CD14-positive monocyte (primary cell): ENCODE data around the gene POLR3A. TPM values are rescaled to one million over a fixed set of nuclear protein-coding genes. Genes with fewer than 3 reads are reported as not detected.

Source experiments
- DNase-seq, 3 donors: peaks; one replicate each; pipeline ENCODE4 v3.0.0-alpha.2; 2011 to 2022
- H2AFZ ChIP-seq: 2 replicates; pipeline ENCODE4 v1.6.0; 2012; ENCODE audit warnings: mild to moderate bottlenecking, low read depth, low read length, inconsistent platforms; ENCODE audit not compliant: insufficient read depth, poor library complexity, severe bottlenecking
- H3K27ac ChIP-seq, 2 donors: 1 replicate in 1 of 2; 2 replicates in 1 of 2; pipeline ENCODE4 v1.5.1; 2012 to 2013; ENCODE audit warnings: low read length in 2 of 2, control low read depth in 1 of 2, inconsistent platforms in 1 of 2, low read depth in 1 of 2, mild to moderate bottlenecking in 1 of 2
- H3K27me3 ChIP-seq, 2 donors: one replicate each; pipeline versions ENCODE4 v1.6.0 to v1.6.1; 2011 to 2013; ENCODE audit warnings: low read length in 2 of 2; ENCODE audit not compliant: control insufficient read depth in 2 of 2, insufficient read depth in 2 of 2
- H3K36me3 ChIP-seq, 2 donors: replicated peaks in 1 of 2; 1 replicate in 1 of 2; 2 replicates in 1 of 2; pipeline versions ENCODE4 v1.5.1 to v1.6.1; 2012 to 2013; ENCODE audit warnings: low read length in 2 of 2, control low read depth in 1 of 2, inconsistent platforms in 1 of 2, mild to moderate bottlenecking in 1 of 2; ENCODE audit not compliant: insufficient read depth in 2 of 2, control insufficient read depth in 1 of 2
- H3K4me1 ChIP-seq, 2 donors: 1 replicate in 1 of 2; 2 replicates in 1 of 2; pipeline versions ENCODE4 v1.5.1 to v1.6.1; 2012 to 2013; ENCODE audit warnings: low read length in 2 of 2, control low read depth in 1 of 2, inconsistent platforms in 1 of 2, mild to moderate bottlenecking in 1 of 2, moderate library complexity in 1 of 2; ENCODE audit not compliant: insufficient read depth in 2 of 2, control insufficient read depth in 1 of 2
- H3K4me2 ChIP-seq: replicated peaks from 2 replicates; pipeline ENCODE3; 2012; ENCODE audit warnings: low read length, moderate library complexity, mild to moderate bottlenecking; ENCODE audit not compliant: poor library complexity, severe bottlenecking; ENCODE audit errors: extremely low read depth
- H3K4me3 ChIP-seq, 3 experiments: fragments of 200-600 bp in 1 of 3; sonication (generic) in 1 of 3; replicated peaks in 1 of 3; 1 replicate in 2 of 3; 2 replicates in 1 of 3; pipeline ENCODE4 v1.5.1; 2011 to 2013; ENCODE audit warnings: low read length in 3 of 3, mild to moderate bottlenecking in 3 of 3, control low read depth in 2 of 3, low read depth in 2 of 3, inconsistent platforms in 1 of 3, moderate library complexity in 1 of 3
- H3K79me2 ChIP-seq: 2 replicates; pipeline ENCODE4 v1.6.0; 2012; ENCODE audit warnings: mild to moderate bottlenecking, control low read depth, inconsistent platforms, low read length, moderate library complexity; ENCODE audit not compliant: insufficient read depth
- H3K9ac ChIP-seq: 2 replicates; pipeline ENCODE4 v1.6.0; 2017; ENCODE audit warnings: low read length, mild to moderate bottlenecking; ENCODE audit not compliant: insufficient read depth, poor library complexity, severe bottlenecking
- H3K9me3 ChIP-seq, 2 donors: replicated peaks in 1 of 2; 1 replicate in 1 of 2; 2 replicates in 1 of 2; pipeline versions ENCODE4 v1.5.1 to v1.6.1; 2012 to 2013; ENCODE audit warnings: low read length in 2 of 2, control low read depth in 1 of 2; ENCODE audit not compliant: control insufficient read depth in 1 of 2, insufficient read depth in 1 of 2
- H4K20me1 ChIP-seq: 2 replicates; pipeline ENCODE4 v1.6.0; 2012; ENCODE audit warnings: mild to moderate bottlenecking, low read length, control low read depth, moderate library complexity; ENCODE audit not compliant: insufficient read depth
- H3K27ac Mint-ChIP-seq, 7 donors: one replicate each; pipeline ENCODE4 v1.8.0; 2020; ENCODE audit warnings: mild to moderate bottlenecking in 7 of 7, mixed read lengths in 7 of 7, moderate library complexity in 6 of 7, inconsistent platforms in 2 of 7
- H3K27me3 Mint-ChIP-seq, 3 donors: one replicate each; pipeline ENCODE4 v1.8.0; 2021 to 2022; ENCODE audit warnings: low read depth in 3 of 3, mild to moderate bottlenecking in 3 of 3, mixed read lengths in 3 of 3, moderate library complexity in 3 of 3, inconsistent platforms in 1 of 3
- H3K36me3 Mint-ChIP-seq, 2 donors: one replicate each; pipeline ENCODE4 v1.8.0; 2020; ENCODE audit warnings: mixed read lengths in 2 of 2, inconsistent platforms in 1 of 2, mild to moderate bottlenecking in 1 of 2
- H3K4me1 Mint-ChIP-seq: one replicate; pipeline ENCODE4 v1.8.0; 2020; ENCODE audit warnings: mild to moderate bottlenecking, mixed read lengths
- H3K4me3 Mint-ChIP-seq, 2 donors: one replicate each; pipeline ENCODE4 v1.8.0; 2020; ENCODE audit warnings: mild to moderate bottlenecking in 2 of 2, mixed read lengths in 2 of 2, moderate library complexity in 1 of 2
- H3K9me3 Mint-ChIP-seq, 7 donors: one replicate each; pipeline ENCODE4 v1.8.0; 2020 to 2022; ENCODE audit warnings: mixed read lengths in 7 of 7, mild to moderate bottlenecking in 6 of 7, moderate library complexity in 6 of 7, inconsistent platforms in 2 of 7
- WGBS: methylation state at CpG from one replicate; pipeline ENCODE4 v1.1.5; 2013; ENCODE audit warnings: missing lambda C conversion rate; ENCODE audit not compliant: insufficient coverage; 5-methylcytosine and 5-hydroxymethylcytosine counted together
- intact Hi-C, 2 donors: fragments of 100-400 bp; cut with micrococcal nuclease; formaldehyde crosslinking; loops; one replicate each; pipeline versions ENCODE4 v1.15.0 to v1.15.1; 2023
- polyA plus RNA-seq, 3 donors: library from polyadenylated mRNA; depleted of rRNA in 1 of 3; unstranded in 2 of 3; stranded (reverse) in 1 of 3; fragments of 300-500 nt in 2 of 3; fragments of >200 nt in 1 of 3; fragmentation: Illumina TruSeq in 2 of 3; gene quantifications; 1 replicate in 2 of 3; 2 replicates in 1 of 3; pipeline ENCODE4 v1.2.3, GENCODE V29; 2012 to 2021
- TF ChIP-seq, protein P1 (sequence below): fragments of 200-600 bp; IDR thresholded peaks from one replicate; pipeline ENCODE4 v1.8.0; 2022; ENCODE audit warnings: antibody characterized with exemption, mild to moderate bottlenecking

The POLR3A gene
- polyA plus RNA-seq, 3 donors = 2.7 to 5.2 (median 4.7) TPM

GRCh38 chr10:77932016-77932715 lies 97.1 kb downstream of the POLR3A start:
- H3K9ac ChIP-seq = no peak overlapping the region
- H2AFZ ChIP-seq = no peak overlapping the region
- intact Hi-C loops = no loop called here
- no peak overlapping the region for H3K27ac ChIP-seq
- peaks cover 25 to 26% of the 10 kb centered on the region in 2 donors for H3K27me3 ChIP-seq
- Mint-ChIP-seq H3K9me3 (peaks cover 0 to 6% (median under 1%) of the 10 kb centered on the region in 7 donors), H3K36me3 (no peaks in the 10 kb centered on the region), H3K27me3 (peaks cover 34 to 40% (median 36%) of the 10 kb centered on the region in 3 donors), H3K27ac (no peak overlapping the region), H3K4me1 (peaks cover 4% of the 10 kb centered on the region), H3K4me3 (no peak overlapping the region)
- H3K36me3 ChIP-seq = no peaks in the 10 kb centered on the region
- H3K4me2 ChIP-seq = no peak overlapping the region
- H3K4me1 ChIP-seq = peaks cover 0 to 2% of the 10 kb centered on the region in 2 donors
- WGBS = 81% methylated on average over 4 of the region's 8 CpGs
- H4K20me1 ChIP-seq = no peaks in the 10 kb centered on the region
- TF ChIP-seq, protein P1, sequence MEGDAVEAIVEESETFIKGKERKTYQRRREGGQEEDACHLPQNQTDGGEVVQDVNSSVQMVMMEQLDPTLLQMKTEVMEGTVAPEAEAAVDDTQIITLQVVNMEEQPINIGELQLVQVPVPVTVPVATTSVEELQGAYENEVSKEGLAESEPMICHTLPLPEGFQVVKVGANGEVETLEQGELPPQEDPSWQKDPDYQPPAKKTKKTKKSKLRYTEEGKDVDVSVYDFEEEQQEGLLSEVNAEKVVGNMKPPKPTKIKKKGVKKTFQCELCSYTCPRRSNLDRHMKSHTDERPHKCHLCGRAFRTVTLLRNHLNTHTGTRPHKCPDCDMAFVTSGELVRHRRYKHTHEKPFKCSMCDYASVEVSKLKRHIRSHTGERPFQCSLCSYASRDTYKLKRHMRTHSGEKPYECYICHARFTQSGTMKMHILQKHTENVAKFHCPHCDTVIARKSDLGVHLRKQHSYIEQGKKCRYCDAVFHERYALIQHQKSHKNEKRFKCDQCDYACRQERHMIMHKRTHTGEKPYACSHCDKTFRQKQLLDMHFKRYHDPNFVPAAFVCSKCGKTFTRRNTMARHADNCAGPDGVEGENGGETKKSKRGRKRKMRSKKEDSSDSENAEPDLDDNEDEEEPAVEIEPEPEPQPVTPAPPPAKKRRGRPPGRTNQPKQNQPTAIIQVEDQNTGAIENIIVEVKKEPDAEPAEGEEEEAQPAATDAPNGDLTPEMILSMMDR = no peak
- DNase-seq = no peak
- no peak overlapping the region for H3K4me3 ChIP-seq
- H3K79me2 ChIP-seq = no peaks in the 10 kb centered on the region
- peaks cover 0 to 9% of the 10 kb centered on the region in 2 donors for H3K9me3 ChIP-seq

- Histone ChIP-seq H3K4me1 (peaks cover 10 to 18% of the 10 kb centered on the region in 2 donors), H3K27me3 (peaks cover 43 to 44% of the 10 kb centered on the region in 2 donors), H3K27ac (no peak overlapping the region), H3K4me2 (peak overlapping the region; percentile 85), H4K20me1 (no peaks in the 10 kb centered on the region), H3K9me3 (peaks cover 3 to 9% of the 10 kb centered on the region in 2 donors), H2AFZ (no peak overlapping the region), H3K9ac (peak overlapping the region; percentile 49), H3K4me3 (no peak overlapping the region), H3K79me2 (no peaks in the 10 kb centered on the region), H3K36me3 (no peaks in the 10 kb centered on the region)
- Mint-ChIP-seq H3K27me3 (peaks cover 52 to 65% (median 63%) of the 10 kb centered on the region in 3 donors), H3K4me3 (peak overlapping the region; percentile 63 to 72), H3K4me1 (peaks cover 12% of the 10 kb centered on the region), H3K9me3 (peaks cover 0 to 17% (median 4%) of the 10 kb centered on the region in 7 donors), H3K36me3 (peaks cover 0 to 4% of the 10 kb centered on the region in 2 donors), H3K27ac (no peak overlapping the region)
- 6% methylated on average over 7 of the region's 20 CpGs for WGBS
- no peak for DNase-seq
- TF ChIP-seq, protein P1 = no peak
- intact Hi-C loops = no loop called here
These were observed 101.7 kb downstream of the POLR3A start for GRCh38 chr10:77927402-77928246.
